Neural cell (in vitro differentiated cells): ENCODE results near the gene PSG2.
"Not testable (repeated sequence)": the region's sequence is repeated elsewhere in the genome, so short reads cannot be mapped to it uniquely, and the experiment has no call there.

Experiments
- EP300 ChIP-seq: fragments of 450-650 bp; conservative IDR thresholded peaks from 2 replicates; pipeline ENCODE4 v1.6.1; 2014; ENCODE audit warnings: antibody characterized with exemption, mild to moderate bottlenecking, moderate library complexity; ENCODE audit not compliant: poor library complexity, severe bottlenecking
- EZH2 ChIP-seq: fragments of 200-600, 300-800 bp; shearing (Covaris generic), sonication (generic); IDR thresholded peaks from 2 replicates; pipeline ENCODE4 v1.6.1; 2014; ENCODE audit warnings: antibody characterized with exemption, low read length, borderline replicate concordance, mild to moderate bottlenecking; ENCODE audit not compliant: insufficient read depth, poor library complexity, severe bottlenecking
- POLR2AphosphoS5 ChIP-seq: IDR thresholded peaks from 2 replicates; pipeline ENCODE4 v1.6.1; 2012
- TAF1 ChIP-seq: IDR thresholded peaks from 2 replicates; pipeline ENCODE4 v1.6.1; 2012; ENCODE audit warnings: low read depth
- TF ChIP-seq, protein P1 (sequence below): fragments of 450-650 bp; IDR thresholded peaks from 2 replicates; pipeline ENCODE4 v1.5.1; 2014; ENCODE audit warnings: antibody characterized with exemption, mild to moderate bottlenecking, moderate library complexity; ENCODE audit not compliant: poor library complexity, severe bottlenecking

DNA sequence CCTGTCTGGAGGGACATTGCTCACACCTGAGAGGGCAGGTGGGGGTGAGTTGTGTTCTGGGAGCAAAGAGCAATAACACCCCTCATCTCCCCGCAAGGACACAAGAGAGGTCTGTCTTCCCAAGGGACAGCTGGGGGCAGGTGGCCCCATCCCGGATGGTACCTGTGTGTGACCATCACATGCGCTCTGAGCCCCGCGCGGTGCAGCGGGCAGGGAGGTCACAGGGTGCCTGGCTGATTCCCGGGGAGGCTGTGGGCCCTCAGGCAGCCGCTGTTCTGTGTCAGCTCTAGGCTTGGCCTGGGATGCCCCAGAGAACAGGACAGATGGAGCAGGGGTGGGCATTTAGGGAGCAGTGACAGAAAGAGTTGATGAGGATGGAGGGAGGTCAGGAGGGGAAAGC, 1.2 kb upstream of the PSG2 start:
- TF ChIP-seq, protein P1, sequence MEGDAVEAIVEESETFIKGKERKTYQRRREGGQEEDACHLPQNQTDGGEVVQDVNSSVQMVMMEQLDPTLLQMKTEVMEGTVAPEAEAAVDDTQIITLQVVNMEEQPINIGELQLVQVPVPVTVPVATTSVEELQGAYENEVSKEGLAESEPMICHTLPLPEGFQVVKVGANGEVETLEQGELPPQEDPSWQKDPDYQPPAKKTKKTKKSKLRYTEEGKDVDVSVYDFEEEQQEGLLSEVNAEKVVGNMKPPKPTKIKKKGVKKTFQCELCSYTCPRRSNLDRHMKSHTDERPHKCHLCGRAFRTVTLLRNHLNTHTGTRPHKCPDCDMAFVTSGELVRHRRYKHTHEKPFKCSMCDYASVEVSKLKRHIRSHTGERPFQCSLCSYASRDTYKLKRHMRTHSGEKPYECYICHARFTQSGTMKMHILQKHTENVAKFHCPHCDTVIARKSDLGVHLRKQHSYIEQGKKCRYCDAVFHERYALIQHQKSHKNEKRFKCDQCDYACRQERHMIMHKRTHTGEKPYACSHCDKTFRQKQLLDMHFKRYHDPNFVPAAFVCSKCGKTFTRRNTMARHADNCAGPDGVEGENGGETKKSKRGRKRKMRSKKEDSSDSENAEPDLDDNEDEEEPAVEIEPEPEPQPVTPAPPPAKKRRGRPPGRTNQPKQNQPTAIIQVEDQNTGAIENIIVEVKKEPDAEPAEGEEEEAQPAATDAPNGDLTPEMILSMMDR: not testable (repeated sequence)
- TF ChIP-seq TAF1, POLR2AphosphoS5, EP300, EZH2: not testable (repeated sequence)
